ENCODE data around the gene DTNB.

The DTNB gene

GRCh38 chr2:25369439-25369838 lies 303.9 kb downstream of the DTNB start:
- peaks cover 5% of the 10 kb centered on the region; the same call in 1 of the 2 replicates for H3K27me3 ChIP-seq (ENCODE audit: insufficient read depth, low read length)
- no peak overlapping the region for H3K4me3 ChIP-seq (ENCODE audit: low read length)
- no peaks in the 10 kb centered on the region for H3K36me3 ChIP-seq (ENCODE audit: insufficient read depth, low read length)
- H3K27ac ChIP-seq (ENCODE audit: low read depth, low read length), result no peak overlapping the region
- no peaks in the 10 kb centered on the region for H3K9me3 ChIP-seq (ENCODE audit: insufficient read depth, low read depth, low read length)
- H3K9ac ChIP-seq (ENCODE audit: low read depth, low read length), result no peak overlapping the region
- 74% methylated on average over 4 of the region's 4 CpGs for WGBS
- peaks cover 8% of the 10 kb centered on the region; the same call in 1 of the 2 replicates for H3K4me1 ChIP-seq (ENCODE audit: insufficient read depth, low read length)

GRCh38 chr2:25368660-25369059 lies 304.7 kb downstream of the DTNB start:
- Histone ChIP-seq H3K36me3 (ENCODE audit: insufficient read depth, low read length) (no peaks in the 10 kb centered on the region), H3K4me3 (ENCODE audit: low read length) (no peak overlapping the region), H3K27ac (ENCODE audit: low read depth, low read length) (no peak overlapping the region), H3K9me3 (ENCODE audit: insufficient read depth, low read depth, low read length) (no peaks in the 10 kb centered on the region), H3K4me1 (ENCODE audit: insufficient read depth, low read length) (peaks cover 8% of the 10 kb centered on the region; the same call in 1 of the 2 replicates), H3K27me3 (ENCODE audit: insufficient read depth, low read length) (peaks cover 12% of the 10 kb centered on the region; the same call in 1 of the 2 replicates), H3K9ac (ENCODE audit: low read depth, low read length) (no peak overlapping the region)
- 89% methylated on average over 4 of the region's 4 CpGs for WGBS

- peaks cover 5% of the 10 kb centered on the region; the same call in 1 of the 2 replicates for H3K4me1 ChIP-seq (ENCODE audit: insufficient read depth, low read length)
- H3K27ac ChIP-seq (ENCODE audit: low read depth, low read length), result no peak overlapping the region
- no peaks in the 10 kb centered on the region for H3K36me3 ChIP-seq (ENCODE audit: insufficient read depth, low read length)
- H3K9ac ChIP-seq (ENCODE audit: low read depth, low read length), result no peak overlapping the region
- H3K9me3 ChIP-seq (ENCODE audit: insufficient read depth, low read depth, low read length), result no peaks in the 10 kb centered on the region
- no peak overlapping the region for H3K4me3 ChIP-seq (ENCODE audit: low read length)
- WGBS, result 92% methylated on average over 9 of the region's 9 CpGs
- H3K27me3 ChIP-seq (ENCODE audit: insufficient read depth, low read length), result peaks cover 23% of the 10 kb centered on the region; the same call in 1 of the 2 replicates
Observed at GRCh38 chr2:25367296-25367695, 306.1 kb downstream of the DTNB start.

- 96% methylated on average over 4 of the region's 4 CpGs for WGBS
- Histone ChIP-seq H3K36me3 (ENCODE audit: insufficient read depth, low read length) (no peaks in the 10 kb centered on the region), H3K9ac (ENCODE audit: low read depth, low read length) (no peak overlapping the region), H3K27ac (ENCODE audit: low read depth, low read length) (no peak overlapping the region), H3K4me3 (ENCODE audit: low read length) (no peak overlapping the region), H3K4me1 (ENCODE audit: insufficient read depth, low read length) (peaks cover 5% of the 10 kb centered on the region; the same call in 1 of the 2 replicates), H3K27me3 (ENCODE audit: insufficient read depth, low read length) (peaks cover 27% of the 10 kb centered on the region; the same call in 1 of the 2 replicates), H3K9me3 (ENCODE audit: insufficient read depth, low read depth, low read length) (no peaks in the 10 kb centered on the region)
Observed at GRCh38 chr2:25366629-25367028, 306.7 kb downstream of the DTNB start.

- no peak overlapping the region for H3K27ac ChIP-seq (ENCODE audit: low read depth, low read length)
- H3K9me3 ChIP-seq (ENCODE audit: insufficient read depth, low read depth, low read length), result no peaks in the 10 kb centered on the region
- no peak overlapping the region for H3K9ac ChIP-seq (ENCODE audit: low read depth, low read length)
- WGBS, result 56% methylated on average over 4 of the region's 5 CpGs
- no peaks in the 10 kb centered on the region for H3K36me3 ChIP-seq (ENCODE audit: insufficient read depth, low read length)
- peaks cover 5% of the 10 kb centered on the region; the same call in 1 of the 2 replicates for H3K4me1 ChIP-seq (ENCODE audit: insufficient read depth, low read length)
- H3K4me3 ChIP-seq (ENCODE audit: low read length), result no peak overlapping the region
- peaks cover 39% of the 10 kb centered on the region; the same call in 1 of the 2 replicates for H3K27me3 ChIP-seq (ENCODE audit: insufficient read depth, low read length)
Observed at GRCh38 chr2:25365241-25365640, 308.1 kb downstream of the DTNB start.

GRCh38 chr2:25363733-25364132 lies 309.6 kb downstream of the DTNB start:
- Histone ChIP-seq H3K4me3 (ENCODE audit: low read length) (no peak overlapping the region), H3K9ac (ENCODE audit: low read depth, low read length) (no peak overlapping the region), H3K27ac (ENCODE audit: low read depth, low read length) (no peak overlapping the region), H3K4me1 (ENCODE audit: insufficient read depth, low read length) (peaks cover 5% of the 10 kb centered on the region; the same call in 1 of the 2 replicates), H3K9me3 (ENCODE audit: insufficient read depth, low read depth, low read length) (no peaks in the 10 kb centered on the region), H3K36me3 (ENCODE audit: insufficient read depth, low read length) (no peaks in the 10 kb centered on the region), H3K27me3 (ENCODE audit: insufficient read depth, low read length) (peaks cover 46% of the 10 kb centered on the region; the same call in 1 of the 2 replicates)
- 93% methylated on average over 7 of the region's 7 CpGs for WGBS

- 85% methylated on average over 21 of the region's 21 CpGs for WGBS
- Histone ChIP-seq H3K27ac (ENCODE audit: low read depth, low read length) (no peak overlapping the region), H3K36me3 (ENCODE audit: insufficient read depth, low read length) (no peaks in the 10 kb centered on the region), H3K4me3 (ENCODE audit: low read length) (peak overlapping the region; percentile 12), H3K9ac (ENCODE audit: low read depth, low read length) (no peak overlapping the region), H3K9me3 (ENCODE audit: insufficient read depth, low read depth, low read length) (no peaks in the 10 kb centered on the region), H3K27me3 (ENCODE audit: insufficient read depth, low read length) (peaks cover 46% of the 10 kb centered on the region; the same call in 1 of the 2 replicates), H3K4me1 (ENCODE audit: insufficient read depth, low read length) (peaks cover 5% of the 10 kb centered on the region; the same call in 1 of the 2 replicates)
Observed at GRCh38 chr2:25362434-25363145, 310.8 kb downstream of the DTNB start.

GRCh38 chr2:25362049-25362433 lies 311.3 kb downstream of the DTNB start:
- peak overlapping the region; percentile 32 for H3K4me3 ChIP-seq (ENCODE audit: low read length)
- H3K27me3 ChIP-seq (ENCODE audit: insufficient read depth, low read length), result peaks cover 46% of the 10 kb centered on the region; the same call in 1 of the 2 replicates
- no peaks in the 10 kb centered on the region for H3K9me3 ChIP-seq (ENCODE audit: insufficient read depth, low read depth, low read length)
- peaks cover 5% of the 10 kb centered on the region; the same call in 1 of the 2 replicates for H3K4me1 ChIP-seq (ENCODE audit: insufficient read depth, low read length)
- no peaks in the 10 kb centered on the region for H3K36me3 ChIP-seq (ENCODE audit: insufficient read depth, low read length)
- WGBS, result 2% methylated on average over 16 of the region's 16 CpGs
- H3K9ac ChIP-seq (ENCODE audit: low read depth, low read length), result no peak overlapping the region
- no peak overlapping the region for H3K27ac ChIP-seq (ENCODE audit: low read depth, low read length)

- 58% methylated on average over 34 of the region's 34 CpGs for WGBS
- H3K9ac ChIP-seq (ENCODE audit: low read depth, low read length), result no peak overlapping the region
- no peak overlapping the region for H3K27ac ChIP-seq (ENCODE audit: low read depth, low read length)
- no peaks in the 10 kb centered on the region for H3K9me3 ChIP-seq (ENCODE audit: insufficient read depth, low read depth, low read length)
- H3K36me3 ChIP-seq (ENCODE audit: insufficient read depth, low read length), result no peaks in the 10 kb centered on the region
- H3K27me3 ChIP-seq (ENCODE audit: insufficient read depth, low read length), result peaks cover 46% of the 10 kb centered on the region; the same call in 1 of the 2 replicates
- peaks cover 5% of the 10 kb centered on the region; the same call in 1 of the 2 replicates for H3K4me1 ChIP-seq (ENCODE audit: insufficient read depth, low read length)
- H3K4me3 ChIP-seq (ENCODE audit: low read length), result peak overlapping the region; percentile 32; the same call in 1 of the 2 replicates
Observed at GRCh38 chr2:25361261-25362048, 311.9 kb downstream of the DTNB start.

GRCh38 chr2:25358836-25359235 lies 314.5 kb downstream of the DTNB start:
- Histone ChIP-seq H3K4me3 (ENCODE audit: low read length) (no peak overlapping the region), H3K36me3 (ENCODE audit: insufficient read depth, low read length) (no peaks in the 10 kb centered on the region), H3K9ac (ENCODE audit: low read depth, low read length) (no peak overlapping the region), H3K27ac (ENCODE audit: low read depth, low read length) (no peak overlapping the region), H3K9me3 (ENCODE audit: insufficient read depth, low read depth, low read length) (no peaks in the 10 kb centered on the region), H3K27me3 (ENCODE audit: insufficient read depth, low read length) (peaks cover 36% of the 10 kb centered on the region; the same call in 1 of the 2 replicates), H3K4me1 (ENCODE audit: insufficient read depth, low read length) (peaks cover 5% of the 10 kb centered on the region; the same call in 1 of the 2 replicates)
- 91% methylated on average over 8 of the region's 8 CpGs for whole genome bisulfite sequencing

Data from HUES64 (cell line).